HL-60 (cell line): ENCODE measurements around the gene KEL.

ENCODE experiments used
- DNase-seq, 2 experiments: peaks; one replicate each; pipeline ENCODE4 v3.0.0-alpha.2; 2010 to 2020; ENCODE audit warnings: low read depth in 1 of 2, low spot score in 1 of 2
- H3K27ac ChIP-seq: fragments of 250-450 bp; sonication (Bioruptor Pico); replicated peaks from 2 replicates; pipeline ENCODE4 v1.5.1; 2020; ENCODE audit warnings: mild to moderate bottlenecking, moderate library complexity
- H3K27me3 ChIP-seq: fragments of 250-450 bp; sonication (Bioruptor Pico); 2 replicates; pipeline ENCODE4 v1.5.1; 2021; ENCODE audit warnings: mild to moderate bottlenecking, moderate library complexity; ENCODE audit not compliant: insufficient read depth, poor library complexity, severe bottlenecking
- H3K4me3 ChIP-seq: replicated peaks from 2 replicates; pipeline ENCODE4 v1.5.1; 2011; ENCODE audit warnings: mild to moderate bottlenecking, control low read depth, low read length; ENCODE audit not compliant: insufficient read depth
- CTCF ChIP-seq: IDR thresholded peaks from one replicate; pipeline ENCODE4 v1.5.1; 2011; ENCODE audit warnings: low read length, control low read depth, inconsistent platforms; ENCODE audit not compliant: insufficient read depth
- GABPA ChIP-seq: IDR thresholded peaks from 2 replicates; pipeline ENCODE4 v1.6.1; 2012; ENCODE audit warnings: low read depth
- POLR2AphosphoS5 ChIP-seq: IDR thresholded peaks from 2 replicates; pipeline ENCODE4 v1.6.1; 2012; ENCODE audit warnings: low read depth
- REST ChIP-seq: IDR thresholded peaks from 2 replicates; pipeline ENCODE4 v1.6.1; 2012; ENCODE audit warnings: low read depth; ENCODE audit not compliant: insufficient replicate concordance
- SPI1 ChIP-seq: IDR thresholded peaks from 2 replicates; pipeline ENCODE4 v1.6.1; 2012; ENCODE audit warnings: low read depth, mild to moderate bottlenecking, borderline replicate concordance

KEL gene

GRCh38 chr7:142999793-143000192 lies 37.6 kb upstream of the KEL start:
- TF ChIP-seq SPI1 (no peak), CTCF (no peak), REST (no peak), POLR2AphosphoS5 (no peak), GABPA (no peak)
- H3K27me3 ChIP-seq: no peaks in the 10 kb centered on the region

GRCh38 chr7:142998966-142999365 lies 36.8 kb upstream of the KEL start:
- TF ChIP-seq CTCF (no peak), SPI1 (no peak), POLR2AphosphoS5 (no peak), GABPA (no peak), REST (no peak)
- no peak overlapping the region for H3K27ac ChIP-seq
- no peak overlapping the region for H3K4me3 ChIP-seq
- no peak for DNase-seq
- no peaks in the 10 kb centered on the region for H3K27me3 ChIP-seq

More at GRCh38 chr7:142999793-143000192, 37.6 kb upstream of the KEL start:
- H3K4me3 ChIP-seq: no peak overlapping the region
- H3K27ac ChIP-seq: no peak overlapping the region
- DNase-seq: no peak

GRCh38 chr7:142997456-142997989 lies 35.4 kb upstream of the KEL start:
- no peak overlapping the region for H3K4me3 ChIP-seq
- no peak overlapping the region for H3K27ac ChIP-seq
- H3K27me3 ChIP-seq: no peaks in the 10 kb centered on the region
- no peak for DNase-seq
- TF ChIP-seq CTCF: no peak
- no peak for TF ChIP-seq POLR2AphosphoS5

GRCh38 chr7:142992427-142992826 lies 30.3 kb upstream of the KEL start:
- Histone ChIP-seq H3K4me3 (no peak overlapping the region), H3K27ac (no peak overlapping the region), H3K27me3 (no peaks in the 10 kb centered on the region)
- no peak for TF ChIP-seq GABPA
- TF ChIP-seq SPI1: no peak
- no peak for TF ChIP-seq CTCF
- TF ChIP-seq REST: no peak
- no peak for DNase-seq
